Coronary artery (tissue), 2 donors: Measurements from ENCODE around the gene ESPNL.

ENCODE experiments used
- DNase-seq: peaks from one replicate; pipeline ENCODE4 v3.0.0-alpha.2; 2017; ENCODE audit warnings: low spot score
- H3K27ac ChIP-seq, 2 donors: fragments of 200-600 bp; sonication (generic); one replicate each; pipeline ENCODE4 v1.5.1; 2016 to 2019
- H3K4me3 ChIP-seq: fragments of 200-600 bp; sonication (generic); 2 replicates; pipeline ENCODE4 v1.5.1; 2016; ENCODE audit warnings: mild to moderate bottlenecking, moderate library complexity
- CTCF ChIP-seq: fragments of 200-600 bp; sonication (generic); IDR thresholded peaks from one replicate; pipeline ENCODE4 v1.5.1; 2019; ENCODE audit warnings: antibody characterized with exemption

The ESPNL gene

DNA sequence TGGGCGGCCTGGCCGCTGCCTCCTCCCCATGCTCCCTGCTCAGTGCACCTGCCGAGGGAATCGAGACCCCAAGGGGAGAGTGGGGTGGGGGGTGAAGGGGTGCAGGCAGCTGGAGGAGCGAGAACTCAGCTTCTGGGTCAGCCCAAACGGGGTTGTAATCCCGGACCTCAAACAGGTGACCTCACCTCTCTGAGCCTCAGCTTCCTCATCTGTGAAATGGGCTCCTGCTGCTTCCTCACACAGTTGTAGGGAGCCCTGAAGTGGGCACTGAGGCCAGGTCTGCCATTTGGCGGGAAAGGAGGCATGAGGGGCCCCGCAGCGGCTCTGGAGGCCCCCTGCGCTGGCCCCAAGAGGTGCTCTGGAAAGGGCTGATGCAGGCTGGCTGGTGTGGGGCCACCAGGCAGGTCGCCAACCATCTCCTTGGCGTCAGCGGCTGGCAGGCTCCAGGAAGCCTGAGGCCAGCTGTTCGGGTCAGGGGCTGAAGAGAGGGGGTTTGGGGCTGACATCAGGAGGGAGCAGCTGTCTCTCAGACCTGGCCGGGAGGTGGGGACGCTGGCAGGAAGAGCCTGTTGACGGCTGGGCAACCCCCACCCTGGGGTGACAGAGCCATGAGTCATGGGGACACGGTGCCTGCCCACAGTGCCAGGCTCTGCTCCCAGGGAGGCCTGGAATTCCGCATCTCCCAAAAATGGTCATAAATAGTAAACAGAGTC, 43.3 kb downstream of the ESPNL start:
- Histone ChIP-seq H3K27ac (peak overlapping the region; percentile 6 to 82), H3K4me3 (peak overlapping the region; percentile 50)
- no peak for TF ChIP-seq CTCF
- peak; percentile 81 for DNase-seq

DNA sequence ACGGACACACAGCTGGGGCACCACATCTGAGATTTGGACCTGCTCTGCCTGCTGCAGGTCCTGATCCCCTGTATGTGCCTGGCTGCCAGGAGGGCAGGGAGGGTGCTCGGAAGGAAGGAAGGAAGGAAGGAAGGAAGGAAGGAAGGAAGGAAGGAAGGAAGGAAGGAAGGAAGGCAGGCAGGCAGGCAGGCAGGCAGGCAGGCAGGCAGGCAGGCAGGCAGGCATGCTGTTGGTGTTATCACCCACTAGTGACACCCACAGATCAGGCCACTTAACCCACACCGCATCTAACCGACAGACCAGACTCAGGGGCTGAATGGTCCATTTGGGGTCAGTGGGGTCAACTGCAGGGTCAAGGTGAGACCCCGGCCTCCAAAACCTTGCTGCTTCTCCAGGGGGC, 44.1 kb downstream of the ESPNL start:
- DNase-seq = no peak
- no peak for TF ChIP-seq CTCF
- Histone ChIP-seq H3K4me3 (no peak overlapping the region), H3K27ac (peak overlapping the region in 1 of 2 donors; percentile 82)

- TF ChIP-seq CTCF = no peak
These were observed 44.9 kb downstream of the ESPNL start for GRCh38 chr2:238145046-238145445.

DNA sequence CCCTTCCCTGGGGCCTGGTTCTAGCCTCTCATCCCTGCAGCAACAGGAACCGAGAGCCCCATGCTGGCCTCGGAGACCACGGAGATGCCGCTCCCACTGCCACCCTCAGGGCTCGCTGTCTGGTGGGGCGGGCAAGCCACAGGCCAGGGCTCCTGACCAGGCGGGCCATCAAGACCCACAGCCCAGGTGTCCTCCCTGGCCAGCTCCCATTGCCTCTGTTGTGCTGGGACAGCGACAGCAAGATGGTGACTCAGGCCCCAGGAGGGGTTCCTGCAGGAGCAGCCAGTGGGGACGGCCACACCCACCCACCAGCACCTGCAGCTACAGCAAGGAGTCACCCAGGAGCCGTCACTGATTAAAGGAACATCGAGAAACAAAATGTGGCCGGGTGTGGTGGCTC, 45.7 kb downstream of the ESPNL start:
- no peak for TF ChIP-seq CTCF
- no peak for DNase-seq
- H3K27ac ChIP-seq = no peak overlapping the region
- H3K4me3 ChIP-seq = no peak overlapping the region

More at GRCh38 chr2:238145046-238145445, 44.9 kb downstream of the ESPNL start:
- DNase-seq = no peak
- Histone ChIP-seq H3K27ac (no peak overlapping the region), H3K4me3 (no peak overlapping the region)

DNA sequence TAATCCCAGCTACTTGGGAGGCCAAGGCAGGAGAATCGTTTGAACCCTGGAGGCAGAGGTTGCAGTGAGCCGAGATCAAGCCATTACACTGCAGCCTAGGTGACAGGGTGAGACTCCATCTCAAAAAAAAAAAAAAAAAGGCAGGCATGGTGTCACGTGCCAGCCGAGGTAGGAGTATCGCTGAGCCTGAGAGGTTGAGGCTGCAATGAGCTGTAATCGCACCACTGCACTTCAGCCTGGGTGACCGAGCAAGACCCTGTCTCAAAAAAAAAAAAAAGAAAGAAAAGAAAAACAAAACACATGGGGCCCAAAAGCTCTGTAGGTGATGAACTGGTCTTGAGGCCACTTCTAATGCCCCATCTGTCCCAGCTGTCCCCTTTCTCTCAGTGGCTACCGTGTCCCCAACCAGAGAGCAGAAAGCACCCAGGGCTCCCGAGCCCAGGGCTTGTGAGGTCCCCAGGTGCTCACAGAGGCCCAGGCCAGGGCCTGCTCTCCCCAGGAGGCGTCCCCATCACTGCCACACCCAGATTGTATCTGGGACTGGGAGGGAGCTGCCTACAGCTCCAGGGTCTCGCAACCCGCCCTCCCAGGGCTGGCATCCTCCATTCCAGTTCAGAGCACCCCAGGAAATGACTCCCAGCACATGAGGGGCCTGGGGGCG, 46.9 kb downstream of the ESPNL start:
- Histone ChIP-seq H3K4me3 (no peak overlapping the region), H3K27ac (no peak overlapping the region)
- no peak for TF ChIP-seq CTCF
- DNase-seq = no peak

GRCh38 chr2:238148981-238149380, 48.8 kb downstream of the ESPNL start:
- Histone ChIP-seq H3K27ac (no peak overlapping the region), H3K4me3 (no peak overlapping the region)
- no peak for DNase-seq
- TF ChIP-seq CTCF = no peak
